Endothelial cell of umbilical vein (primary cell): Measurements from ENCODE around the gene SUN3. TPM values are rescaled to one million over a fixed set of nuclear protein-coding genes. Genes with fewer than 3 reads are reported as not detected.

ENCODE experiments used
- BruUV-seq: library from RNA; stranded (reverse); fragments of 400-500 nt; replicated peaks from 2 replicates; lab custom pipeline; 2021; lab: Mats Ljungman, UMichigan
- CTCF ChIA-PET: fragments of 300-600, 350-600 bp; sonication (Branson Sonifier 250); formaldehyde crosslinking; loops from one replicate; lab custom pipeline; 2021; ENCODE audit warnings: antibody characterized with exemption, inconsistent platforms; lab: Charles Lee
- POLR2A ChIA-PET: fragments of 300-600, 350-600 bp; sonication (Branson Sonifier 250); formaldehyde crosslinking; loops from one replicate; lab custom pipeline; 2021; ENCODE audit warnings: antibody characterized with exemption, inconsistent platforms; lab: Charles Lee
- DNase-seq: peaks from one replicate; pipeline ENCODE4 v3.0.0-alpha.2; 2011; ENCODE audit warnings: low read depth, low spot score
- FAIRE-seq: peaks from 2 replicates; lab custom pipeline; 2011; peaks lifted over from hg19 to GRCh38; lab: Jason Lieb, UNC
- H2AFZ ChIP-seq: 2 replicates; pipeline ENCODE4 v1.6.0; 2012; ENCODE audit warnings: low read depth, low read length, control low read depth, inconsistent platforms
- H3K27ac ChIP-seq: 2 replicates; pipeline ENCODE4 v1.5.1; 2011; ENCODE audit warnings: low read depth, mild to moderate bottlenecking, control low read depth, low read length, moderate library complexity; ENCODE audit not compliant: insufficient read depth
- H3K27me3 ChIP-seq, 2 experiments: 2 replicates each; pipeline versions ENCODE4 v1.6.0 to v1.6.1; 2011; ENCODE audit warnings: low read length in 2 of 2, mixed read lengths in 1 of 2; ENCODE audit not compliant: control insufficient read depth in 2 of 2, insufficient read depth in 2 of 2
- H3K36me3 ChIP-seq, 2 experiments: 2 replicates in 1 of 2; 3 replicates in 1 of 2; pipeline ENCODE4 v1.5.1; 2011; ENCODE audit warnings: low read length in 2 of 2, mild to moderate bottlenecking in 1 of 2, moderate library complexity in 1 of 2; ENCODE audit not compliant: control insufficient read depth in 2 of 2, insufficient read depth in 2 of 2; ENCODE audit errors: extremely low read depth in 1 of 2
- H3K4me1 ChIP-seq: 3 replicates; pipeline ENCODE4 v1.5.1; 2011; ENCODE audit warnings: mild to moderate bottlenecking, low read length; ENCODE audit not compliant: control insufficient read depth, insufficient read depth; ENCODE audit errors: extremely low read depth
- H3K4me2 ChIP-seq: 2 replicates; pipeline ENCODE4 v1.6.1; 2011; ENCODE audit warnings: low read length, control low read depth, mixed read lengths; ENCODE audit not compliant: insufficient read depth
- H3K4me3 ChIP-seq, 3 experiments: fragments of 200-600 bp in 1 of 3; sonication (generic), shearing (Covaris generic) in 1 of 3; replicated peaks in 1 of 3; 2 replicates each; pipeline ENCODE4 v1.5.1; 2011 to 2016; ENCODE audit warnings: control low read depth in 3 of 3, low read length in 3 of 3, mild to moderate bottlenecking in 2 of 3, inconsistent platforms in 1 of 3, low read depth in 1 of 3, moderate library complexity in 1 of 3; ENCODE audit not compliant: insufficient read depth in 1 of 3
- H3K79me2 ChIP-seq: 2 replicates; pipeline ENCODE4 v1.6.0; 2012; ENCODE audit warnings: low read length, inconsistent platforms; ENCODE audit not compliant: control insufficient read depth, insufficient read depth
- H3K9ac ChIP-seq: replicated peaks from 2 replicates; pipeline ENCODE3; 2011; ENCODE audit warnings: low read length, control low read depth; ENCODE audit not compliant: insufficient read depth; ENCODE audit errors: extremely low read depth
- H3K9me1 ChIP-seq: replicated peaks from 3 replicates; pipeline ENCODE4 v1.6.0; 2011; ENCODE audit warnings: mild to moderate bottlenecking, low read length; ENCODE audit not compliant: control insufficient read depth, insufficient read depth; ENCODE audit errors: extremely low read depth
- H3K9me3 ChIP-seq: replicated peaks from 2 replicates; pipeline ENCODE4 v1.5.1; 2012; ENCODE audit warnings: low read length, inconsistent platforms; ENCODE audit not compliant: control insufficient read depth, insufficient read depth
- H4K20me1 ChIP-seq: replicated peaks from 2 replicates; pipeline ENCODE3; 2011; ENCODE audit warnings: mild to moderate bottlenecking, low read length; ENCODE audit not compliant: control insufficient read depth, insufficient read depth; ENCODE audit errors: extremely low read depth
- EZH2 ChIP-seq: IDR thresholded peaks from 2 replicates; pipeline ENCODE4 v1.6.1; 2012; ENCODE audit warnings: borderline replicate concordance, low read depth, mild to moderate bottlenecking, moderate library complexity, low read length, inconsistent platforms; ENCODE audit not compliant: severe bottlenecking
- FOS ChIP-seq: IDR thresholded peaks from 2 replicates; pipeline ENCODE4 v1.6.1; 2011; ENCODE audit warnings: mild to moderate bottlenecking, low read length, moderate library complexity, borderline replicate concordance; ENCODE audit not compliant: insufficient read depth
- GATA2 ChIP-seq: IDR thresholded peaks from 2 replicates; pipeline ENCODE4 v1.7.0; 2011; ENCODE audit warnings: low read depth, mild to moderate bottlenecking, moderate library complexity, mixed read lengths, low read length; ENCODE audit not compliant: insufficient read length, insufficient read depth
- JUN ChIP-seq: IDR thresholded peaks from 2 replicates; pipeline ENCODE4 v1.6.1; 2011; ENCODE audit warnings: borderline replicate concordance, low read depth; ENCODE audit not compliant: insufficient read length, insufficient read depth
- MYC ChIP-seq: IDR thresholded peaks from one replicate; pipeline ENCODE4 v1.6.1; 2011; ENCODE audit warnings: mild to moderate bottlenecking, low read depth, low read length
- POLR2A ChIP-seq: IDR thresholded peaks from 2 replicates; pipeline ENCODE4 v1.6.1; 2012; ENCODE audit warnings: low read depth, mild to moderate bottlenecking, control low read depth, low read length
- POLR2AphosphoS5 ChIP-seq: IDR thresholded peaks from 2 replicates; pipeline ENCODE4 v1.6.1; 2012; ENCODE audit warnings: low read depth, mild to moderate bottlenecking, control low read depth, low read length, moderate library complexity; ENCODE audit not compliant: insufficient read depth
- dilution Hi-C: fragments of 300-500 bp; cut with MboI; formaldehyde crosslinking; loops from one replicate; pipeline ENCODE4 v1.15.0; 2019; ENCODE audit warnings: low sequenced_read_pairs; ENCODE audit not compliant: extremely low pct_ligation_motif_present
- intact Hi-C: fragments of 100-400 bp; cut with micrococcal nuclease; formaldehyde crosslinking; loops from one replicate; pipeline ENCODE4 v1.10.0; 2022
- polyA plus RNA-seq, 4 experiments: library from polyadenylated mRNA; depleted of rRNA in 3 of 4; stranded (reverse) in 3 of 4; unstranded in 1 of 4; fragments of >200 nt; gene quantifications; 2 replicates each; pipeline versions ENCODE4 v1.2.1 to v1.2.3, GENCODE V29; 2011 to 2012; ENCODE audit warnings: missing spikeins in 1 of 4
- total RNA-seq: library from RNA; stranded (reverse); gene quantifications from 2 replicates; pipeline ENCODE4 v1.2.3, GENCODE V29; 2021
- TF ChIP-seq, protein P1 (sequence below): IDR thresholded peaks from 2 replicates; pipeline ENCODE4 v1.6.1; 2011; ENCODE audit not compliant: insufficient read depth, insufficient read length
- TF ChIP-seq, protein P2 (sequence below), 2 donors: IDR thresholded peaks; 1 replicate in 1 of 2; 2 replicates in 1 of 2; pipeline ENCODE4 v1.5.1; 2011; ENCODE audit warnings: low read length in 2 of 2, mild to moderate bottlenecking in 2 of 2, moderate library complexity in 2 of 2, control low read depth in 1 of 2, inconsistent platforms in 1 of 2, low read depth in 1 of 2; ENCODE audit not compliant: insufficient read depth in 1 of 2; ENCODE audit errors: extremely low read depth in 1 of 2

SUN3 gene
- total and polyA plus RNA-seq, 2 donors (not counting 3 experiments of a cell fraction or from before 2014, with no cell fraction given), result not detected

DNA sequence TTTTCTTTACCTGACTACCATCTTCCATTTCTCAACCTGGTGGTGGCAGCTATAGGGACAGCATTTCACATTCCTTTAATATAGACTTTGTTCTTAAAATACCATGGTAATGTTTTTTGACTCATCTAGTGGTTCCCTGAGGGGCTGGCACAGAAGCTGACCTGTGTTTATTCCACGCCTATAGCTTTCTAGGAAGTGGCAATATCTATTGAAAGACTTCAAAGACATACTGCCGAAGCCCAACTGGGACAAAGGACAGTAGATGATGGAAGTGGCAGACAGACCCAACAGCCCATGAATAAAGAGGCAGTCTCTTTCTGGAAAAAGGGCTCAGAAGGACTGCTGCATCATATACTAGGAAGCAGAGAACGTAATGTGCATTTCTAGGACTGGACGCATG is 11.2 kb downstream of the SUN3 start:
- dilution Hi-C loops (no loop called here), intact Hi-C loops (no loop called here)
- no peak overlapping the region for H3K9ac ChIP-seq
- H3K4me2 ChIP-seq, result no peak overlapping the region
- H3K4me1 ChIP-seq, result no peaks in the 10 kb centered on the region
- ChIA-PET CTCF (interaction anchor here (1.1 kb wide), 1 partner anchor 26 kb away, joined by 3 read pairs; no protein-coding TSS in a partner anchor), POLR2A (no interaction called here)
- no peaks in the 10 kb centered on the region for H3K9me3 ChIP-seq
- no peak for FAIRE-seq
- no peak for DNase-seq
- H3K36me3 ChIP-seq, result no peaks in the 10 kb centered on the region
- no peak overlapping the region for H2AFZ ChIP-seq
- peaks cover 0 to 3% of the 10 kb centered on the region in 2 experiments for H3K27me3 ChIP-seq
- no peaks in the 10 kb centered on the region for H3K9me1 ChIP-seq
- H3K27ac ChIP-seq, result no peak overlapping the region
- BruUV-seq, result no TSS peak
- no peak for TF ChIP-seq GATA2
- TF ChIP-seq, protein P1, sequence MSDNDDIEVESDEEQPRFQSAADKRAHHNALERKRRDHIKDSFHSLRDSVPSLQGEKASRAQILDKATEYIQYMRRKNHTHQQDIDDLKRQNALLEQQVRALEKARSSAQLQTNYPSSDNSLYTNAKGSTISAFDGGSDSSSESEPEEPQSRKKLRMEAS, result no peak
- no peak for TF ChIP-seq EZH2
- TF ChIP-seq POLR2A, result no peak
- no peak for TF ChIP-seq FOS
- TF ChIP-seq, protein P2, sequence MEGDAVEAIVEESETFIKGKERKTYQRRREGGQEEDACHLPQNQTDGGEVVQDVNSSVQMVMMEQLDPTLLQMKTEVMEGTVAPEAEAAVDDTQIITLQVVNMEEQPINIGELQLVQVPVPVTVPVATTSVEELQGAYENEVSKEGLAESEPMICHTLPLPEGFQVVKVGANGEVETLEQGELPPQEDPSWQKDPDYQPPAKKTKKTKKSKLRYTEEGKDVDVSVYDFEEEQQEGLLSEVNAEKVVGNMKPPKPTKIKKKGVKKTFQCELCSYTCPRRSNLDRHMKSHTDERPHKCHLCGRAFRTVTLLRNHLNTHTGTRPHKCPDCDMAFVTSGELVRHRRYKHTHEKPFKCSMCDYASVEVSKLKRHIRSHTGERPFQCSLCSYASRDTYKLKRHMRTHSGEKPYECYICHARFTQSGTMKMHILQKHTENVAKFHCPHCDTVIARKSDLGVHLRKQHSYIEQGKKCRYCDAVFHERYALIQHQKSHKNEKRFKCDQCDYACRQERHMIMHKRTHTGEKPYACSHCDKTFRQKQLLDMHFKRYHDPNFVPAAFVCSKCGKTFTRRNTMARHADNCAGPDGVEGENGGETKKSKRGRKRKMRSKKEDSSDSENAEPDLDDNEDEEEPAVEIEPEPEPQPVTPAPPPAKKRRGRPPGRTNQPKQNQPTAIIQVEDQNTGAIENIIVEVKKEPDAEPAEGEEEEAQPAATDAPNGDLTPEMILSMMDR (IDR thresholded peaks at IDR 0.05; ENCODE audit: extremely low read depth in 1 of 2, insufficient read depth in 1 of 2, low read depth in 1 of 2, low read length in 2 of 2), result no peak
- no peak for TF ChIP-seq POLR2AphosphoS5
- TF ChIP-seq JUN, result no peak
- TF ChIP-seq MYC, result no peak
- no peaks in the 10 kb centered on the region for H3K79me2 ChIP-seq
- H4K20me1 ChIP-seq, result no peaks in the 10 kb centered on the region
- H3K4me3 ChIP-seq, result no peak overlapping the region
